Activated CD4-positive, alpha-beta T cell treated with anti-CD3 and anti-CD28 coated beads for 1 hour (primary cell): ENCODE results near the gene AK4.

Experiments
- DNase-seq: peaks from one replicate; pipeline ENCODE4 v3.0.0-alpha.2; 2020

Gene AK4

GRCh38 chr1:65255035-65255655 lies 107.1 kb downstream of the AK4 start:
- no peak for DNase-seq

GRCh38 chr1:65255656-65256050 lies 107.7 kb downstream of the AK4 start:
- DNase-seq: no peak

GRCh38 chr1:65256860-65257708 lies 109.1 kb downstream of the AK4 start:
- no peak for DNase-seq

GRCh38 chr1:65258106-65258505 lies 110.1 kb downstream of the AK4 start:
- no peak for DNase-seq

GRCh38 chr1:65259816-65260215 lies 111.8 kb downstream of the AK4 start:
- DNase-seq: no peak

- no peak for DNase-seq
These were observed 113.0 kb downstream of the AK4 start for GRCh38 chr1:65260851-65261473.

- no peak for DNase-seq
These were observed 115.3 kb downstream of the AK4 start for GRCh38 chr1:65263286-65263685.

GRCh38 chr1:65264197-65264929 lies 116.4 kb downstream of the AK4 start:
- no peak for DNase-seq

- no peak for DNase-seq
These were observed 117.3 kb downstream of the AK4 start for GRCh38 chr1:65265296-65265650.

GRCh38 chr1:65265651-65266351 lies 117.8 kb downstream of the AK4 start:
- no peak for DNase-seq

GRCh38 chr1:65266476-65266875 lies 118.5 kb downstream of the AK4 start:
- no peak for DNase-seq

GRCh38 chr1:65267271-65267670 lies 119.3 kb downstream of the AK4 start:
- no peak for DNase-seq

GRCh38 chr1:65267683-65268082 lies 119.7 kb downstream of the AK4 start:
- no peak for DNase-seq

- no peak for DNase-seq
These were observed 121.6 kb downstream of the AK4 start for GRCh38 chr1:65269612-65270011.

- no peak for DNase-seq
These were observed 128.4 kb downstream of the AK4 start for GRCh38 chr1:65276197-65276939.

GRCh38 chr1:65277605-65278347 lies 129.8 kb downstream of the AK4 start:
- no peak for DNase-seq

- no peak for DNase-seq
These were observed 130.5 kb downstream of the AK4 start for GRCh38 chr1:65278376-65279069.

GRCh38 chr1:65279070-65279779 lies 131.2 kb downstream of the AK4 start:
- no peak for DNase-seq
